HepG2 (cell line): Measurements from ENCODE around the gene CHAF1A. TPM values are rescaled to one million over a fixed set of nuclear protein-coding genes. Genes with fewer than 3 reads are reported as not detected.

Experiments
- CBX5 ChIP-seq: sonication (generic); formaldehyde crosslinking; IDR thresholded peaks from 2 replicates; pipeline ENCODE4 v1.4.0; 2020; ENCODE audit warnings: missing genetic modification reagents, borderline replicate concordance
- CCDC6 ChIP-seq: sonication (generic); formaldehyde crosslinking; IDR thresholded peaks from 2 replicates; pipeline ENCODE4 v1.8.1; 2022; ENCODE audit warnings: mild to moderate bottlenecking, missing genetic modification reagents, moderate library complexity
- DNMT1 ChIP-seq: sonication (generic); formaldehyde crosslinking; IDR thresholded peaks from 2 replicates; pipeline ENCODE4 v1.5.1; 2020; ENCODE audit warnings: mild to moderate bottlenecking, missing genetic modification reagents
- GTF3A ChIP-seq: sonication (generic); formaldehyde crosslinking; conservative IDR thresholded peaks from 2 replicates; pipeline ENCODE4 v1.4.0; 2020; ENCODE audit warnings: mild to moderate bottlenecking, missing genetic modification reagents
- HNRNPL ChIP-seq: fragments of 200-400 bp; formaldehyde crosslinking; IDR thresholded peaks from 2 replicates; pipeline ENCODE4 v1.6.1; 2017; ENCODE audit warnings: mild to moderate bottlenecking, low read depth, low read length
- ISL2 ChIP-seq: sonication (generic); formaldehyde crosslinking; IDR thresholded peaks from 2 replicates; pipeline ENCODE4 v1.5.0; 2020; ENCODE audit warnings: missing genetic modification reagents
- MAFK ChIP-seq, 2 experiments: IDR thresholded peaks in 1 of 2; conservative IDR thresholded peaks in 1 of 2; 2 replicates each; pipeline ENCODE4 v1.6.1; 2011; ENCODE audit warnings: improper control_type of control experiment in 2 of 2, low read length in 2 of 2
- MBD4 ChIP-seq: IDR thresholded peaks from 2 replicates; pipeline ENCODE4 v1.6.1; 2012; ENCODE audit warnings: low read length, inconsistent platforms, borderline replicate concordance
- MEIS1 ChIP-seq: sonication (generic); formaldehyde crosslinking; IDR thresholded peaks from 2 replicates; pipeline ENCODE4 v1.9.0; 2021; ENCODE audit warnings: mild to moderate bottlenecking, missing genetic modification reagents, moderate library complexity, borderline replicate concordance
- NR2F6 ChIP-seq, 2 experiments: IDR thresholded peaks; 2 replicates each; pipeline ENCODE4 v1.6.1; 2016; ENCODE audit warnings: antibody characterized with exemption in 1 of 2, mild to moderate bottlenecking in 1 of 2
- SATB2 ChIP-seq: sonication (generic); formaldehyde crosslinking; IDR thresholded peaks from 2 replicates; pipeline ENCODE4 v1.5.0; 2020; ENCODE audit warnings: missing genetic modification reagents
- TAF15 ChIP-seq: fragments of 200-400 bp; formaldehyde crosslinking; IDR thresholded peaks from one replicate; pipeline ENCODE4 v1.6.1; 2018; ENCODE audit warnings: mild to moderate bottlenecking, low read depth, low read length; ENCODE audit not compliant: poor library complexity, severe bottlenecking
- TRAFD1 ChIP-seq: sonication (generic); formaldehyde crosslinking; IDR thresholded peaks from 2 replicates; pipeline ENCODE4 v1.5.1; 2020; ENCODE audit warnings: missing genetic modification reagents, mild to moderate bottlenecking, borderline replicate concordance
- ZFP90 ChIP-seq: sonication (generic); formaldehyde crosslinking; IDR thresholded peaks from 2 replicates; pipeline ENCODE4 v1.8.0; 2022; ENCODE audit warnings: missing genetic modification reagents, mild to moderate bottlenecking, inconsistent platforms, borderline replicate concordance
- ZNF121 ChIP-seq: sonication (generic); formaldehyde crosslinking; IDR thresholded peaks from 2 replicates; pipeline ENCODE4 v1.5.0; 2020; ENCODE audit warnings: mild to moderate bottlenecking, missing genetic modification reagents
- ZNF629 ChIP-seq: sonication (generic); formaldehyde crosslinking; conservative IDR thresholded peaks from 2 replicates; pipeline ENCODE4 v1.5.0; 2020; ENCODE audit warnings: missing genetic modification reagents
- ZSCAN29 ChIP-seq: sonication (generic); formaldehyde crosslinking; conservative IDR thresholded peaks from 2 replicates; pipeline ENCODE4 v1.4.0; 2020; ENCODE audit warnings: mild to moderate bottlenecking, missing genetic modification reagents
- ZZZ3 ChIP-seq: sonication (generic); formaldehyde crosslinking; IDR thresholded peaks from 2 replicates; pipeline ENCODE4 v1.4.0; 2020; ENCODE audit warnings: missing genetic modification reagents, mild to moderate bottlenecking, borderline replicate concordance
- polyA plus RNA-seq, 8 experiments: library from polyadenylated mRNA; depleted of rRNA in 3 of 8; stranded (reverse) in 7 of 8; unstranded in 1 of 8; fragments of >200 nt; fragmentation: Illumina TruSeq in 4 of 8; extraction: Trizol in 4 of 8; gene quantifications; 2 replicates each; pipeline versions ENCODE4 v1.2.1 to v1.2.3, GENCODE V29; 2011 to 2016; ENCODE audit warnings: low read depth in 4 of 8, missing spikeins in 1 of 8, mixed read lengths in 1 of 8; ENCODE audit not compliant: insufficient read depth in 1 of 8
- total RNA-seq, 5 experiments: library from RNA; depleted of rRNA; stranded (reverse); fragments of >200 nt; fragmentation: Illumina TruSeq; extraction: Trizol; gene quantifications; 2 replicates each; pipeline ENCODE4 v1.2.3, GENCODE V29; 2016; ENCODE audit warnings: low read depth in 1 of 5
- TF ChIP-seq, protein P1 (sequence below): IDR thresholded peaks from 2 replicates; pipeline ENCODE4 v1.6.1; 2016
- TF ChIP-seq, protein P2 (sequence below): IDR thresholded peaks from 2 replicates; pipeline ENCODE4 v1.6.1; 2012; ENCODE audit warnings: low read depth, low read length, improper control_type of control experiment

Gene CHAF1A
- total and polyA plus RNA-seq, 2 of the 13 experiments (the other 11 are each of a cell fraction or from before 2014, with no cell fraction given): 11.0 to 34.8 TPM

DNA sequence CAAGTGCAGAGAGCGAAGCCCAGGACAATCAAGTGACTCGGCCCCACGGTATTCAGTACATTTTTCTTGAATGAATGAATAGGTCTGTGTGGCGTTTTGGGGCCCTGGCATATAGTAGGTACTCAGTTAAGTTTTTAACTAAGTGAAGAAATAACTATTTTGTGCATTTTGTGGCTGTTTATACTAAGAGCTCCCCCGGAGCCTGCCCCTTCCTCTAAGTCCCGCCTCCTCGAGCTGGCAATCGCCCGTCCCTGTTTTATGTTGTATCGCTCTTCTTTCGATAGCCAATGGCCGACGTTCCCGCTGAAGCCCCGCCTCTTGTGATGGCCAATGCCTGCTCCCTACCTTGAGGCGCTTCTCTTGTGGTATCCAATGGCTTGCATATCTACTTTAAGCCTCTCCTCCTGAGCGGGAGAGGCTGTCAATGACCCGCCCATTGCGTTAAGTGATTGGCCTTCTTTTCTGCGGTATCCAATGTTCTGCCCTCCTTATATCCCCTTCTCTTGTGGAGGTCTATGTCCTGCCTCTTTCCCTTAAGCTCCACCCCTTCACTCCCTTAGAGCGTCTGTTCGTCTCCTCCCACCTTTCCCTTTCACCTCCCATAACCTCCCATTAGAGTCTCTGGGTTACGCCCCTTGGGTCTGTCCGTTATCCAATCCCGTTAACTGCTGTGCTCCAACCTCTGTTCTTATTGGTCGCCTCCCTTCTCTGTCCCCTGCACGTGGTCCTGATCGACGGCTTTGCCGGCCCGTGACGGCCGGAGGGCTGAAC, 69.1 kb downstream of the CHAF1A start (continued):
- TF ChIP-seq, protein P1, sequence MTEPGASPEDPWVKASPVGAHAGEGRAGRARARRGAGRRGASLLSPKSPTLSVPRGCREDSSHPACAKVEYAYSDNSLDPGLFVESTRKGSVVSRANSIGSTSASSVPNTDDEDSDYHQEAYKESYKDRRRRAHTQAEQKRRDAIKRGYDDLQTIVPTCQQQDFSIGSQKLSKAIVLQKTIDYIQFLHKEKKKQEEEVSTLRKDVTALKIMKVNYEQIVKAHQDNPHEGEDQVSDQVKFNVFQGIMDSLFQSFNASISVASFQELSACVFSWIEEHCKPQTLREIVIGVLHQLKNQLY: no peak
- TF ChIP-seq, protein P2, sequence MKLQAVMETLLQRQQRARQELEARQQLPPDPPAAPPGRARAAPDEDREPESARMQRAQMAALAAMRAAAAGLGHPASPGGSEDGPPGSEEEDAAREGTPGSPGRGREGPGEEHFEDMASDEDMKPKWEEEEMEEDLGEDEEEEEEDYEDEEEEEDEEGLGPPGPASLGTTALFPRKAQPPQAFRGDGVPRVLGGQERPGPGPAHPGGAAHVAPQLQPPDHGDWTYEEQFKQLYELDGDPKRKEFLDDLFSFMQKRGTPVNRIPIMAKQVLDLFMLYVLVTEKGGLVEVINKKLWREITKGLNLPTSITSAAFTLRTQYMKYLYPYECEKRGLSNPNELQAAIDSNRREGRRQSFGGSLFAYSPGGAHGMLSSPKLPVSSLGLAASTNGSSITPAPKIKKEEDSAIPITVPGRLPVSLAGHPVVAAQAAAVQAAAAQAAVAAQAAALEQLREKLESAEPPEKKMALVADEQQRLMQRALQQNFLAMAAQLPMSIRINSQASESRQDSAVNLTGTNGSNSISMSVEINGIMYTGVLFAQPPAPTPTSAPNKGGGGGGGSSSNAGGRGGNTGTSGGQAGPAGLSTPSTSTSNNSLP: no peak
- TF ChIP-seq ZNF629 (no peak), CCDC6 (CRISPR knock-in tag) (no peak), CBX5 (CRISPR knock-in tag) (no peak), ZFP90 (CRISPR knock-in tag) (no peak), ZZZ3 (CRISPR knock-in tag) (no peak; the same call in 1 of the 2 replicates), MAFK (conservative IDR thresholded peaks at IDR 0.05 in 1 of 2, IDR thresholded peaks at IDR 0.05 in 1 of 2; ENCODE audit: low read length in 2 of 2) (no peak), SATB2 (CRISPR knock-in tag) (no peak), ISL2 (CRISPR knock-in tag) (0 out of 2 replicates have a peak, but pooled peaks have one; percentile 34), ZNF121 (CRISPR knock-in tag) (no peak), ZSCAN29 (no peak), GTF3A (CRISPR knock-in tag) (no peak), HNRNPL (no peak), TAF15 (no peak), MEIS1 (CRISPR knock-in tag) (0 out of 2 replicates have a peak, but pooled peaks have one; percentile 39), NR2F6 (IDR thresholded peaks at IDR 0.05) (no peak), NR2F6 (CRISPR knock-in tag; IDR thresholded peaks at IDR 0.05) (0 out of 2 replicates have a peak, but pooled peaks have one; percentile 7), TRAFD1 (no peak), DNMT1 (no peak), MBD4 (no peak)
